Stimulated activated CD8-positive, alpha-beta memory T cell treated with anti-CD3 and anti-CD28 coated beads, Interleukin-12 subunit alpha, Interleukin-12 subunit beta, amount 100 ng/mL, for 1 hour (primary cell): Measurements from ENCODE around the gene SPHK1.

ENCODE experiments used
- DNase-seq: peaks from one replicate; pipeline ENCODE4 v3.0.0-alpha.2; 2020; ENCODE audit warnings: low read depth

Gene SPHK1

GRCh38 chr17:76407509-76407908, 23.1 kb downstream of the SPHK1 start:
- no peak for DNase-seq

- peak; percentile 56 for DNase-seq
These were observed 23.8 kb downstream of the SPHK1 start for GRCh38 chr17:76408037-76408849.

GRCh38 chr17:76410328-76410965, 26.0 kb downstream of the SPHK1 start:
- no peak for DNase-seq

GRCh38 chr17:76411247-76411646, 26.8 kb downstream of the SPHK1 start:
- no peak for DNase-seq

GRCh38 chr17:76414334-76415295, 30.2 kb downstream of the SPHK1 start:
- no peak for DNase-seq

GRCh38 chr17:76415786-76416185, 31.4 kb downstream of the SPHK1 start:
- DNase-seq, result no peak

- no peak for DNase-seq
These were observed 32.0 kb downstream of the SPHK1 start for GRCh38 chr17:76416457-76416856.

- no peak for DNase-seq
These were observed 32.5 kb downstream of the SPHK1 start for GRCh38 chr17:76416899-76417298.

- DNase-seq, result no peak
These were observed 33.2 kb downstream of the SPHK1 start for GRCh38 chr17:76417499-76418143.

- no peak for DNase-seq
These were observed 35.3 kb downstream of the SPHK1 start for GRCh38 chr17:76419576-76420260.

GRCh38 chr17:76420356-76421043, 36.1 kb downstream of the SPHK1 start:
- no peak for DNase-seq

GRCh38 chr17:76421044-76421407, 36.6 kb downstream of the SPHK1 start:
- DNase-seq, result no peak

GRCh38 chr17:76422406-76422805, 38.0 kb downstream of the SPHK1 start:
- DNase-seq, result no peak

- no peak for DNase-seq
These were observed 38.5 kb downstream of the SPHK1 start for GRCh38 chr17:76422860-76423259.

- no peak for DNase-seq
These were observed 42.4 kb downstream of the SPHK1 start for GRCh38 chr17:76426853-76427252.

- no peak for DNase-seq
These were observed 43.3 kb downstream of the SPHK1 start for GRCh38 chr17:76427501-76428231.

GRCh38 chr17:76428511-76428910, 44.1 kb downstream of the SPHK1 start:
- no peak for DNase-seq

GRCh38 chr17:76431509-76431908, 47.1 kb downstream of the SPHK1 start:
- no peak for DNase-seq

- DNase-seq, result no peak
These were observed 47.6 kb downstream of the SPHK1 start for GRCh38 chr17:76432004-76432403.

- no peak for DNase-seq
These were observed 48.4 kb downstream of the SPHK1 start for GRCh38 chr17:76432712-76433336.
